HEK293 (cell line): ENCODE measurements around the gene STYK1.

Experiments used
- CTCF ChIA-PET: fragments of 350-600 bp; formaldehyde crosslinking; extraction: SDS; loops from one replicate; lab custom pipeline; 2021; ENCODE audit warnings: antibody characterized with exemption; lab: Yijun Ruan, JAX
- POLR2A ChIA-PET: fragments of 300-600 bp; formaldehyde crosslinking; extraction: SDS; loops from one replicate; lab custom pipeline; 2020; ENCODE audit warnings: antibody characterized with exemption, inconsistent platforms; lab: Yijun Ruan, JAX
- H3K27ac ChIP-seq: fragments of 200-500 bp; sonication (Bioruptor generic); 2 replicates; pipeline ENCODE4 v1.5.1; 2014; ENCODE audit warnings: low read depth, low read length, control low read depth, inconsistent platforms; ENCODE audit errors: extremely low read depth
- H3K36me3 ChIP-seq, 2 experiments: fragments of 200-500 bp in 1 of 2; sonication (Bioruptor generic) in 1 of 2; 1 replicate in 1 of 2; 2 replicates in 1 of 2; pipeline ENCODE4 v1.5.1; 2014 to 2017; ENCODE audit warnings: inconsistent platforms in 2 of 2, low read length in 2 of 2; ENCODE audit not compliant: control insufficient read depth in 2 of 2, insufficient read depth in 1 of 2
- H3K4me1 ChIP-seq: fragments of 200-500 bp; sonication (Bioruptor generic); 2 replicates; pipeline ENCODE4 v1.5.1; 2014; ENCODE audit warnings: mild to moderate bottlenecking, low read length, inconsistent platforms; ENCODE audit not compliant: control insufficient read depth, insufficient read depth
- H3K4me3 ChIP-seq: 2 replicates; pipeline ENCODE4 v1.5.1; 2011; ENCODE audit warnings: low read depth, mild to moderate bottlenecking, control low read depth, low read length, moderate library complexity
- H3K9me3 ChIP-seq: fragments of 200-500 bp; sonication (Bioruptor generic); 2 replicates; pipeline ENCODE4 v1.5.1; 2014; ENCODE audit warnings: low read depth, low read length, inconsistent platforms; ENCODE audit not compliant: control insufficient read depth, insufficient read depth
- BCL11A ChIP-seq: fragments of 450-650 bp; formaldehyde crosslinking; IDR thresholded peaks from 2 replicates; pipeline ENCODE4 v1.5.1; 2016; ENCODE audit warnings: low read depth, missing biosample characterization, missing genetic modification characterization
- CTCF ChIP-seq: fragments of 450-650 bp; formaldehyde crosslinking; IDR thresholded peaks from 2 replicates; pipeline ENCODE4 v1.5.1; 2016; ENCODE audit warnings: missing biosample characterization, missing genetic modification characterization
- HOXC10 ChIP-seq: sonication (generic); formaldehyde crosslinking; IDR thresholded peaks from 2 replicates; pipeline ENCODE4 v1.8.1; 2023; ENCODE audit warnings: mild to moderate bottlenecking, missing genetic modification reagents
- KLF7 ChIP-seq: fragments of 450-650 bp; formaldehyde crosslinking; IDR thresholded peaks from 2 replicates; pipeline ENCODE4 v1.5.1; 2016; ENCODE audit warnings: missing biosample characterization, missing genetic modification characterization, borderline replicate concordance
- PRDM4 ChIP-seq: fragments of 450-650 bp; formaldehyde crosslinking; IDR thresholded peaks from 2 replicates; pipeline ENCODE4 v1.5.1; 2017; ENCODE audit warnings: missing biosample characterization, missing genetic modification characterization
- SALL2 ChIP-seq: fragments of 450-650 bp; formaldehyde crosslinking; IDR thresholded peaks from 2 replicates; pipeline ENCODE4 v1.5.0; 2017; ENCODE audit warnings: missing biosample characterization, mild to moderate bottlenecking, missing genetic modification characterization, borderline replicate concordance
- ZFP41 ChIP-seq: fragments of 450-650 bp; formaldehyde crosslinking; IDR thresholded peaks from 2 replicates; pipeline ENCODE4 v1.5.1; 2016; ENCODE audit warnings: missing biosample characterization, missing genetic modification characterization, borderline replicate concordance
- ZNF138 ChIP-seq: fragments of 450-650 bp; formaldehyde crosslinking; IDR thresholded peaks from 2 replicates; pipeline ENCODE4 v1.5.1; 2016; ENCODE audit warnings: missing biosample characterization, missing genetic modification characterization, borderline replicate concordance
- ZNF248 ChIP-seq: fragments of 450-650 bp; formaldehyde crosslinking; IDR thresholded peaks from 2 replicates; pipeline ENCODE4 v1.5.1; 2017; ENCODE audit warnings: missing biosample characterization, missing genetic modification characterization
- ZNF37A ChIP-seq: fragments of 450-650 bp; IDR thresholded peaks from 2 replicates; pipeline ENCODE4 v1.5.1; 2018; ENCODE audit warnings: missing biosample characterization, missing genetic modification characterization
- ZNF426 ChIP-seq: fragments of 450-650 bp; formaldehyde crosslinking; IDR thresholded peaks from 2 replicates; pipeline ENCODE4 v1.5.1; 2017; ENCODE audit warnings: missing biosample characterization, missing genetic modification characterization, mild to moderate bottlenecking, inconsistent platforms, moderate library complexity
- ZNF488 ChIP-seq: fragments of 450-650 bp; formaldehyde crosslinking; IDR thresholded peaks from 2 replicates; pipeline ENCODE4 v1.5.1; 2016; ENCODE audit warnings: missing biosample characterization, missing genetic modification characterization
- ZNF510 ChIP-seq: fragments of 450-650 bp; formaldehyde crosslinking; IDR thresholded peaks from 2 replicates; pipeline ENCODE4 v1.5.1; 2018; ENCODE audit warnings: mild to moderate bottlenecking, missing genetic modification characterization, missing biosample characterization; ENCODE audit not compliant: insufficient replicate concordance
- ZNF544 ChIP-seq: fragments of 450-650 bp; formaldehyde crosslinking; IDR thresholded peaks from 2 replicates; pipeline ENCODE4 v1.5.0; 2017; ENCODE audit warnings: missing biosample characterization, missing genetic modification characterization
- ZNF571 ChIP-seq: fragments of 450-650 bp; formaldehyde crosslinking; IDR thresholded peaks from 2 replicates; pipeline ENCODE4 v1.5.0; 2017; ENCODE audit warnings: missing biosample characterization, missing genetic modification characterization
- ZNF600 ChIP-seq: fragments of 450-650 bp; formaldehyde crosslinking; IDR thresholded peaks from 2 replicates; pipeline ENCODE4 v1.5.1; 2016; ENCODE audit warnings: missing biosample characterization, missing genetic modification characterization
- ZNF623 ChIP-seq: fragments of 450-650 bp; formaldehyde crosslinking; IDR thresholded peaks from 2 replicates; pipeline ENCODE4 v1.5.1; 2016; ENCODE audit warnings: missing biosample characterization, missing genetic modification characterization
- ZNF677 ChIP-seq: fragments of 450-650 bp; IDR thresholded peaks from 2 replicates; pipeline ENCODE4 v1.5.0; 2018; ENCODE audit warnings: missing biosample characterization, mild to moderate bottlenecking, missing genetic modification characterization, moderate library complexity
- ZNF692 ChIP-seq: fragments of 450-650 bp; formaldehyde crosslinking; IDR thresholded peaks from 2 replicates; pipeline ENCODE4 v1.5.1; 2016; ENCODE audit warnings: missing biosample characterization, missing genetic modification characterization
- ZNF747 ChIP-seq: fragments of 450-650 bp; formaldehyde crosslinking; IDR thresholded peaks from 2 replicates; pipeline ENCODE4 v1.5.1; 2016; ENCODE audit warnings: missing biosample characterization, missing genetic modification characterization
- ZSCAN23 ChIP-seq: fragments of 450-650 bp; formaldehyde crosslinking; IDR thresholded peaks from 2 replicates; pipeline ENCODE4 v1.5.1; 2016; ENCODE audit warnings: missing biosample characterization, missing genetic modification characterization

STYK1 gene

GRCh38 chr12:10590966-10591365 is 82.9 kb downstream of the STYK1 start (continued):
- TF ChIP-seq HOXC10 (CRISPR knock-in tag) (no peak), BCL11A (no peak), KLF7 (no peak), ZNF37A (tag by site-specific recombination) (no peak)

GRCh38 chr12:10584415-10584814 is 89.4 kb downstream of the STYK1 start:
- H3K4me3 ChIP-seq, result no peak overlapping the region
- peaks cover 12 to 13% of the 10 kb centered on the region in 2 experiments; a peak in 2 of 3 replicates for H3K36me3 ChIP-seq
- H3K27ac ChIP-seq, result no peak overlapping the region
- no peaks in the 10 kb centered on the region for H3K9me3 ChIP-seq
- POLR2A ChIA-PET, result no interaction called here
- CTCF ChIA-PET, result no interaction called here
- H3K4me1 ChIP-seq, result no peaks in the 10 kb centered on the region
- peak; percentile 63 for TF ChIP-seq ZNF692 (tag by site-specific recombination)
- no peak for TF ChIP-seq ZNF138 (tag by site-specific recombination)

- CTCF ChIA-PET, result interaction anchor here (1.6 kb wide), 1 partner anchor 25 kb away, joined by 3 read pairs; no protein-coding TSS in a partner anchor
- TF ChIP-seq ZNF571 (tag by site-specific recombination), result no peak
- no peak for TF ChIP-seq PRDM4 (tag by site-specific recombination)
- no peak for TF ChIP-seq SALL2 (tag by site-specific recombination)
- TF ChIP-seq ZNF544 (tag by site-specific recombination), result no peak
- TF ChIP-seq HOXC10 (CRISPR knock-in tag), result no peak
- TF ChIP-seq ZNF426 (tag by site-specific recombination), result no peak
- no peak for TF ChIP-seq ZNF677 (tag by site-specific recombination)
- no peak for TF ChIP-seq ZNF623 (tag by site-specific recombination)
- TF ChIP-seq ZNF747, result no peak
- no peak for TF ChIP-seq ZNF248 (tag by site-specific recombination)
- TF ChIP-seq ZNF510 (tag by site-specific recombination), result no peak
- TF ChIP-seq CTCF (tag by site-specific recombination), result no peak
- no peak for TF ChIP-seq ZNF488 (tag by site-specific recombination)
- no peak for TF ChIP-seq ZFP41 (tag by site-specific recombination)
- TF ChIP-seq ZSCAN23 (tag by site-specific recombination), result no peak
- TF ChIP-seq ZNF600 (tag by site-specific recombination), result no peak
Measured at GRCh38 chr12:10582704-10583103, 91.1 kb downstream of the STYK1 start.

More at GRCh38 chr12:10582704-10583103, 91.1 kb downstream of the STYK1 start:
- no peak overlapping the region for H3K27ac ChIP-seq
- peaks cover 4 to 12% of the 10 kb centered on the region in 2 experiments; a peak in 2 of 3 replicates for H3K36me3 ChIP-seq
- no peak overlapping the region for H3K4me3 ChIP-seq
- H3K9me3 ChIP-seq, result no peaks in the 10 kb centered on the region
- POLR2A ChIA-PET, result no interaction called here
- no peaks in the 10 kb centered on the region for H3K4me1 ChIP-seq
